ENCODE data around the gene ITGB6. TPM values are rescaled to one million over a fixed set of nuclear protein-coding genes. Genes with fewer than 3 reads are reported as not detected.
A peak's percentile ranks its signal among the peaks of the same experiment; 100 is the strongest.

Gene ITGB6
- total RNA-seq, 4 donors from 2014 or later: 1.8 to 7.5 (median 6.6) TPM

DNA sequence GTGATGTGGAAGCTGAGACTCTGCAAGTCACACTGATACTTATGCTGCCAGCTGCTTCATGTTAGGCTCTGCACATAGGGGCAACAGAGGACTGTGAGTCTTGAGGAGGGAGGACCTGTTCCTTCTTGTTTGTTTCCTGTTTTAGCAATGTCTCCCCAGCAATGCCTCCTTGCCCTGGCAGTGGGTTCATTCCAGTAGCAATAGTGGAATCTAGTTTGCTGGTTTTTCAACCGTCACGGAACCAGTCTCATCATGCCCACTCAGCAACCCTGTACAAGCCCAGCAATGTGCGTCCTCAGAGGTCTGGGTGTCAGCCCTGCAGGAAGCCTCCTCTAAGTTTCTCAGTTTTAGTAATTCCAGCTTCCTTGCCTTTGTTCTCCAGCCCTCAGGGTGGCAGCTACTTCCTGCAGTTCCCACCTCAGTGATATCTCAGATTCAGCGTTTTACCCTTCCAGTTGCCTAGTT, 20.5 kb upstream of the ITGB6 start:
- 46 to 70% methylated on average over 4 of the region's 4 CpGs for WGBS, 2 donors
- peak in 1 of 2 donors; percentile 63 for DNase-seq (ENCODE audit: low spot score in 2 of 2)
- no peak overlapping the region for H3K4me3 ChIP-seq (ENCODE audit: low read depth, poor library complexity, severe bottlenecking)
- TF ChIP-seq POLR2A (IDR thresholded peaks at IDR 0.05): no peak
- TF ChIP-seq, protein P1, sequence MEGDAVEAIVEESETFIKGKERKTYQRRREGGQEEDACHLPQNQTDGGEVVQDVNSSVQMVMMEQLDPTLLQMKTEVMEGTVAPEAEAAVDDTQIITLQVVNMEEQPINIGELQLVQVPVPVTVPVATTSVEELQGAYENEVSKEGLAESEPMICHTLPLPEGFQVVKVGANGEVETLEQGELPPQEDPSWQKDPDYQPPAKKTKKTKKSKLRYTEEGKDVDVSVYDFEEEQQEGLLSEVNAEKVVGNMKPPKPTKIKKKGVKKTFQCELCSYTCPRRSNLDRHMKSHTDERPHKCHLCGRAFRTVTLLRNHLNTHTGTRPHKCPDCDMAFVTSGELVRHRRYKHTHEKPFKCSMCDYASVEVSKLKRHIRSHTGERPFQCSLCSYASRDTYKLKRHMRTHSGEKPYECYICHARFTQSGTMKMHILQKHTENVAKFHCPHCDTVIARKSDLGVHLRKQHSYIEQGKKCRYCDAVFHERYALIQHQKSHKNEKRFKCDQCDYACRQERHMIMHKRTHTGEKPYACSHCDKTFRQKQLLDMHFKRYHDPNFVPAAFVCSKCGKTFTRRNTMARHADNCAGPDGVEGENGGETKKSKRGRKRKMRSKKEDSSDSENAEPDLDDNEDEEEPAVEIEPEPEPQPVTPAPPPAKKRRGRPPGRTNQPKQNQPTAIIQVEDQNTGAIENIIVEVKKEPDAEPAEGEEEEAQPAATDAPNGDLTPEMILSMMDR (IDR thresholded peaks at IDR 0.05): no peak
- intact Hi-C loops (cut with DNase I; ENCODE audit: low total_unique reads): no loop called here

DNA sequence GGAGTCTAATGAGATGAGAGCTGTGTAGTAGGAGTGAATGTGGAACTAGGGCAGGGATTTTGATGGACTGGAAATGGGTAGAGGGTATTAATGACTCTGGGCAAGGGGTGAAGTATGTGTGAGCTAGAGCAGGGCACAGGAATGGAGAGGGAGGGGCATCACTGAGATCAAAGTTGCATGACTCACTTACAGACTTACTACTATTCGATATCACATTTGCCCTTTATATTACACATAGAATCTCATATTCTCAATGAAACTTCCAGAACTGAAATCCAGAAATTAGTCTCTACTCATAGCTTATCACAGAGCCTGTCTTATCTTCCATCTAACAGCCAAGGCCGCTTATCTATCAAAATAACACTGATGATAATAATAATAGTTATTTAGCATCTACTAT, 20.0 kb upstream of the ITGB6 start:
- WGBS, 2 donors: 54 to 56% methylated on average over 2 of the region's 2 CpGs
- no peak for TF ChIP-seq POLR2A (IDR thresholded peaks at IDR 0.05)
- TF ChIP-seq, protein P1 (IDR thresholded peaks at IDR 0.05): no peak
- intact Hi-C loops (cut with DNase I; ENCODE audit: low total_unique reads): no loop called here

DNA sequence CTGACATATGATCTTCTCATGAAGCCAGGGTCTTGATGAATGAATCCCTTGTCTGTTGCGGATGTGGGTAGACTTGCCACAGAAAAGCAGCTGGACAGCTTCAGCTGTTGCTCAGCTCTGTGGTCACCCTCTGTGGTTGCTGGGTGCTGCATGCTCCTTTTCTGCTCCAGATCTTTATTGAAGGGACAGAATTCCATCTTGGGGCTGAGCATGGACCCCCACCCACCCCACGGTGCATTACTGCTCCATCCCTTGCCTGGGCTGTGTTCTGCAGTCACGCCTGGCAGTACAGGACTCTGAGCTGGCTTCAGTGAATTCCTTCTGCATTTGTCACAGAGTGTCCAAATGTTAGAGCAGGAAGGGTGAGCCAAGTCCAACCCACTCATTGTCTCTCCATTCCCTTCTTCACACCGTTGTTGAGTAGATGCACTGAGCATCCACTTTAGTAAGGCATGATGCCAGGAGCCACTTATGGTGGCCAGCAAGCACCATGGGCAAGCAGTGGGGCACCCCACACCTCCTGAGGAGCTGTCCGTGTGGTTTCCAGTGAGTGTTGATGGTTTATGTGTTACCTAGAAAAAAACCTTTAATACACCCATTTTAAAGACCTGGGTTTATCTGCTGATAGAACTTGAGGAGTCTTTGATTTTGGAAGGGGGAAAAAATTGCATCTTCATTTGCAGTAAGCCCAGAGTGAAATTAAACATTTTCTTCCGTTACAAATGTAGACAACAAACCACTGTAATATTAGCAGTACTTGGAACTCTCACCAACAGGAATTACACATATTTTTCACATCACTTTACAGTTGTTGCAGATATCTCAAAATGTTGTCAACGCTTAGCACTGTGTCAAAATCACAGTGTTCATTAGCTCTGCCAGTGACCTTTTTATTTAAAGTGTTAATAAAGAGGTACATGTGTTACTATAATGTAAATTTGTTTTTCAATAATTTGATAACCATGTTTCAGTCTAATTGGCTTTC, 14.7 kb upstream of the ITGB6 start:
- WGBS, 2 donors: 55 to 61% methylated on average over 7 of the region's 7 CpGs
- intact Hi-C loops (cut with DNase I; ENCODE audit: low total_unique reads): no loop called here
- TF ChIP-seq, protein P1 (IDR thresholded peaks at IDR 0.05): no peak
- no peak for TF ChIP-seq POLR2A (IDR thresholded peaks at IDR 0.05)
- no peak for DNase-seq (ENCODE audit: low spot score in 2 of 2)
- H3K4me3 ChIP-seq (ENCODE audit: low read depth, poor library complexity, severe bottlenecking): no peak overlapping the region

More for the DNA sequence above, 20.0 kb upstream of the ITGB6 start:
- H3K4me3 ChIP-seq (ENCODE audit: low read depth, poor library complexity, severe bottlenecking): no peak overlapping the region
- no peak for DNase-seq (ENCODE audit: low spot score in 2 of 2)

DNA sequence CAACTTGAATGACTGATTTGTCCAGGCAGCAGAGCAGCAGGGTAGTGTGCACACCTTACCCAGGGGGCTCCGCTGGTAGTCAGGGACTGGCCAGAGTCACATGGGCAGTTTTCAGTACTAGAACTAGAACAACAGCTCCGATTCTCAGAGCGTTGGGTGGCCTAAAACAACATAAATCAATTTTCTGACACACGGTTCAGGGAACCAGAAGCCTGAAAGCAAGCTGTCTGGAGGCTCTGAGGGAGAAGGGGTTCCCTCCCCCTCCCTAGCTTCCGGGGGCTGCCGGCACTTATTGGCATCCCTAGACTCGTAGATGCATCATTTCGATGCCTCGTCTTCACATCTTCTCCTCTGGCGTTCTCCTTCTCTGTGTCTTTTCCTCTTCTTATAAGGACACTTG, 13.4 kb upstream of the ITGB6 start:
- intact Hi-C loops (cut with DNase I; ENCODE audit: low total_unique reads): no loop called here

DNA sequence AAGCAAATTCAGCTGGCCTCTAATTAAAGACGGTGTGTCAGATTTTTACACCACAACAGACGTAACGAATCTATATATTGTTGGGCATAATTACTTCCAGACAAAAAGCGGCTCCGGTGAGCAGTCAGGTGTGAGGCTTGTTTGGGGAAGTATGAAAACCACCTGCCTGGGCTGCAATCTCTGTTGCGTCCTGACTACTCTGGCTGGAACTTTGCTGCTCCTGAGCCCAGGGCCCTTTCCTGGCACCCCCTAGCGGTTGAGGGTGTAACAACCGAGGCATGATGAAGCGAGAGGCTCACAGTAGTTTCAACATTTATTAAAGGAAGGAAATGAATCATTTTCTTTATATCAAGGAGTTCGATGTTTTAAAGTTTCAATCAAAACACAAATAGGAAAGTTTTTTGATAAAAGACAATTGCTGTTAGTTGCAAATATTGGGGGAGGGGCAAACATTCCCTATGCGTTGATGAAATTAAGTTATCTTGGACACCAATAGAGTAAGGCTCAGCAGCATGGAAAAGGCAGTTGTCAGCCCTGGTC, 10.6 kb upstream of the ITGB6 start:
- TF ChIP-seq, protein P1 (IDR thresholded peaks at IDR 0.05): no peak
- no peak for TF ChIP-seq POLR2A (IDR thresholded peaks at IDR 0.05)
- H3K4me3 ChIP-seq (ENCODE audit: low read depth, poor library complexity, severe bottlenecking): no peak overlapping the region
- intact Hi-C loops (cut with DNase I; ENCODE audit: low total_unique reads): no loop called here
- DNase-seq (ENCODE audit: low spot score in 2 of 2): peak; percentile 51 to 90
- 42 to 44% methylated on average over 11 of the region's 11 CpGs for WGBS, 2 donors

More for the DNA sequence above, 13.4 kb upstream of the ITGB6 start:
- WGBS, 2 donors: 84 to 85% methylated on average over 10 of the region's 10 CpGs
- TF ChIP-seq POLR2A (IDR thresholded peaks at IDR 0.05): no peak
- TF ChIP-seq, protein P1 (IDR thresholded peaks at IDR 0.05): no peak
- DNase-seq (ENCODE audit: low spot score in 2 of 2): no peak
- no peak overlapping the region for H3K4me3 ChIP-seq (ENCODE audit: low read depth, poor library complexity, severe bottlenecking)
